NCI-H460 (cell line): ENCODE measurements around the gene DDX10. TPM values are rescaled to one million over a fixed set of nuclear protein-coding genes. Genes with fewer than 3 reads are reported as not detected.
"Not testable (repeated sequence)": the region's sequence is repeated elsewhere in the genome, so short reads cannot be mapped to it uniquely, and the experiment has no call there.

Source experiments
- DNase-seq: peaks from one replicate; pipeline ENCODE4 v3.0.0-alpha.2; 2016; ENCODE audit warnings: low read depth; ENCODE audit errors: extremely low read depth
- total RNA-seq: library from RNA; depleted of rRNA; stranded (reverse); fragments of >200 nt; shearing (Covaris generic); gene quantifications from 2 replicates; pipeline ENCODE4 v1.2.3, GENCODE V29; 2014

Gene DDX10
- total RNA-seq, 1 experiment from 2014 or later = 277 TPM

GRCh38 chr11:108713076-108713790, 48.4 kb downstream of the DDX10 start:
- no peak for DNase-seq

- no peak for DNase-seq
Measured at GRCh38 chr11:108715239-108715638, 50.4 kb downstream of the DDX10 start.

- no peak for DNase-seq
Measured at GRCh38 chr11:108718466-108718865, 53.6 kb downstream of the DDX10 start.

GRCh38 chr11:108724974-108725689, 60.3 kb downstream of the DDX10 start:
- DNase-seq = no peak

- no peak for DNase-seq
Measured at GRCh38 chr11:108726077-108726800, 61.4 kb downstream of the DDX10 start.

GRCh38 chr11:108727665-108728064, 62.8 kb downstream of the DDX10 start:
- no peak for DNase-seq

- DNase-seq = no peak
Measured at GRCh38 chr11:108729227-108729871, 64.5 kb downstream of the DDX10 start.

GRCh38 chr11:108732395-108732794, 67.5 kb downstream of the DDX10 start:
- no peak for DNase-seq

GRCh38 chr11:108733479-108734116, 68.7 kb downstream of the DDX10 start:
- DNase-seq = no peak

- no peak for DNase-seq
Measured at GRCh38 chr11:108734283-108734682, 69.4 kb downstream of the DDX10 start.

GRCh38 chr11:108734956-108735559, 70.2 kb downstream of the DDX10 start:
- peak; percentile 18 for DNase-seq

- DNase-seq = not testable (repeated sequence)
Measured at GRCh38 chr11:108740132-108740531, 75.3 kb downstream of the DDX10 start.

GRCh38 chr11:108743851-108744250, 79.0 kb downstream of the DDX10 start:
- no peak for DNase-seq

GRCh38 chr11:108748968-108749367, 84.1 kb downstream of the DDX10 start:
- no peak for DNase-seq

GRCh38 chr11:108751444-108751843, 86.6 kb downstream of the DDX10 start:
- DNase-seq = no peak

GRCh38 chr11:108752297-108752751, 87.5 kb downstream of the DDX10 start:
- no peak for DNase-seq

GRCh38 chr11:108754901-108755625, 90.2 kb downstream of the DDX10 start:
- no peak for DNase-seq

- no peak for DNase-seq
Measured at GRCh38 chr11:108757630-108758029, 92.8 kb downstream of the DDX10 start.

- no peak for DNase-seq
Measured at GRCh38 chr11:108758458-108758857, 93.6 kb downstream of the DDX10 start.
